COR-L47 (cell line): ENCODE results near the gene ARHGAP6.
"Not testable (repeated sequence)": the region's sequence is repeated elsewhere in the genome, so short reads cannot be mapped to it uniquely, and the experiment has no call there.

Experiments
- DNase-seq: peaks from one replicate; lab custom pipeline; 2025; lab: John Stamatoyannopoulos, UW

The ARHGAP6 gene

GRCh38 chrX:11579636-11580600 is 85.8 kb downstream of the ARHGAP6 start:
- no peak for DNase-seq

DNA sequence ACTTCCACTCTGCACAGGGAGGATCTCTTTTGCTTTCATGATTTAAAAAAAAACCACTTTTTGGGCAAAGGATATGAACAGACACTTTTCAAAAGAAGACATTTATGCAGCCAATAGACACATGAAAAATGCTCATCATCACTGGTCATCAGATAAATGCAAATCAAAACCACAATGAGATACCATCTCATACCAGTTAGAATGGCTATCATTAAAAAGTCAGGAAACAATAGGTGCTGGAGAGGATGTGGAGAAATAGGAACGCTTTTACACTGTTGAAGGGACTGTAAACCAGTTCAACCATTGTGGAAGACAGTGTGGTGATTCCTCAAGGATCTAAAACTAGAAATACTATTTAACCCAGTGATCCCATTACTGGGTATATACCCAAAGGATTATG is 87.4 kb downstream of the ARHGAP6 start:
- not testable (repeated sequence) for DNase-seq

GRCh38 chrX:11577603-11578002 is 88.1 kb downstream of the ARHGAP6 start:
- DNase-seq, result no peak

DNA sequence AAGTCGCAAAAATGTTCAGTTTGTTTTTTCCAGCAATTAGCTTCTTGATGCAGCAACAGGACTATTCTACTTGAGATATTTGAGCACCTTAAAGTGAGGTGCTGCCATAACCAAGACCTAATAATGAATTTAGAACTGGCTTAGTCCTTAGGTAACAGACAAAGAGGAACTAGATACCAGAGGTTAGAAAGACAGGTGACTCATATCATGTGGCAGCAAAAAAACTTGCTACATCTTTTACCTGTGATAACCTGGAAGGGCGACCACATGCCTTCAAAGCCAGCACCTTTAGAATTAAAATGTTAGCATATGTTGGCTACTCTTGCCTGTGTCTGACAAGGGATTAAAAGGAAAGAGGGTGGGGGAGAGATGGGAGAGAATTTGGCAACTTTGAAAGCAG is 90.4 kb downstream of the ARHGAP6 start:
- no peak for DNase-seq

GRCh38 chrX:11567528-11568220 is 98.0 kb downstream of the ARHGAP6 start:
- no peak for DNase-seq

DNA sequence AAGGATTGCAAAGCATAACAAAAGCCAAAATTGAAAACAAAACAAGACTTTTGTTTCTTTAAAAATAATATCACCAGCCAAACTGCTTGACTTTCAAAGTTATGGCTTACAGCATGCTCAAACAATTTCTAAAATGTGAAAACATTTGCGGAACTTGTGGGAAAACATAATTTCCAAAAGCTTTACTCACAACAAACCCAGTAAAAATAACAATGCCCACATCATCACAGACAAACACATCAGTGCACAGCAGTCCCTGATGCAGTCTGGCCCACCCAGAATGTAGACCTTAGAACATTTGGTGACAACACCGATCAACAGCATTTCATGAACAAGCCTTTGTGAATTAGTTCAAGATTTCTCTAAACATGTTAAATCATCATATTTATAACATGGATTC is 98.9 kb downstream of the ARHGAP6 start:
- DNase-seq, result no peak

GRCh38 chrX:11566173-11566572 is 99.5 kb downstream of the ARHGAP6 start:
- no peak for DNase-seq

DNA sequence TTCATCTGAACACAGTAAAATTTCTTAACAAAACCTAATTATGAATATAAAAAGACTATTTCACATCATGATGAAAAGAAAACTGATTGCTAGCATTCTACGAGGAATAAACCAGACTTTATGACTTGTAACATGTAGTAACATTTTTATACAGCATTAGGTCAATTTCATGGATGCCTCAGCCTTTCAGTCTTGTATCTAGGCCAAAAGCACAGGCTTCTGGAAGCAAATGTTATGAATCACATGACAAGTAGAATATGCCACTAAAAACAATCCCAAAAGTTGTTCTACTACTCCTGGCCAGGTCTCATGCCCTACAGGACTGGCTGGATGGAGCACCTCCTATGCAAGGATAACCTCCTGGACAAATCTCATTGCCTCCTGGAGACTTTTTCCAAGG is 101.2 kb downstream of the ARHGAP6 start:
- no peak for DNase-seq

- DNase-seq, result no peak
Measured at GRCh38 chrX:11562570-11562969, 103.2 kb downstream of the ARHGAP6 start.

GRCh38 chrX:11558972-11559371 is 106.7 kb downstream of the ARHGAP6 start:
- DNase-seq, result no peak

DNA sequence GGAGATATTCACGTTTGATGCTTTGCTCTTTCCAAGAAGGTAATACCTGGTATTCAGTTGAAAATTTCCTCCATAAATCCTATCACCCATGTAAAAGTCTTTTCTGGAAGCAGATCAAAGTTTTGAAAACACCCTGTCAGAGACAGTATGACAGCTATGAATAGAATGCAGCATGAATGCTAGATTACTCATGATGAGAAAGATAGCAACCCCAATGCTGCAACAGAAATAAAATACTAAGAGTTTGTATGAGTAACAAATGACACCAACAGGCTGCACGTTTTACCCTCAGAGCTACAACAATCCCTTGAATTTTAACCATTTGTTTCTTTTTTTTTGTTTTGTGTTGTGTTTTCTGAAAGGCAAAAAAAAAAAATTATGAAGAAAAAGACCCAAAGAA is 108.6 kb downstream of the ARHGAP6 start:
- DNase-seq, result no peak

GRCh38 chrX:11555759-11556158 is 110.0 kb downstream of the ARHGAP6 start:
- DNase-seq, result no peak

DNA sequence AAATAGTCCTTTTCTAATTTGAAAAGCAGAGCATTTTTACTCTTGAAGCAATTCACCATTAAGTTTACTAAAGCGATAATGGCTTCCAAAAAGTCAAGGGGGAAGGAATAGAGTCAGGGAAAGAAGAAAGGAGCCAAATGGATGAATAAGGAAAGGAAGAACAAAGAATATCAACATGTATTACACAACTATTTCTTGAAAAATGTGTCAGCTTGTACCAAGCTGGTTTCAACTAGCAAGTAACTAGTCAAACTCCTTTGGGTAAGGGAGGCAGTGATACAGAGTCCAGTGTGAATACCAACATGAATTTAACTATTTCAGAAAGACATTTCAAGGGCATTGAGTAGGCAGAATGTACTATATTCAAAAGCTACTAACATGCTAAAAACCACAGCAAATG is 112.1 kb downstream of the ARHGAP6 start:
- DNase-seq, result no peak

DNA sequence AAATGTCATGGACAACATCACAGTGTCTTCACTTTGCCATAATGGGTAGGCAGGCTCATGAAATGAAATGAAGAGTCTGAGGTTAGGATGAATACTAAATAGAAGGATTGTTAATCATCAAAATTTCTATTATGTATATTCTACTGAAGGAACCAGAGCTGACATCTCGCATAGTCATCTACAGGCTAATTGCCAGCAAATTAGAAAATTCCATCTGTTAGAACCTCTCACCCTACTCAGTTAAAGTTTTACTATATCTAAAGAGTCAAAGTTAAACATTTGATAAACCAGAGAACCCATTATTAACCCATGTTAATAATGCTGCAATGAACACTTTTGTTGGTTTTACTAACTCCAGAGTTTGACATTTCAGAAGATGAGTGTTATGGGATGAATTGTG is 114.6 kb downstream of the ARHGAP6 start:
- no peak for DNase-seq

GRCh38 chrX:11546917-11547316 is 118.8 kb downstream of the ARHGAP6 start:
- DNase-seq, result no peak

DNA sequence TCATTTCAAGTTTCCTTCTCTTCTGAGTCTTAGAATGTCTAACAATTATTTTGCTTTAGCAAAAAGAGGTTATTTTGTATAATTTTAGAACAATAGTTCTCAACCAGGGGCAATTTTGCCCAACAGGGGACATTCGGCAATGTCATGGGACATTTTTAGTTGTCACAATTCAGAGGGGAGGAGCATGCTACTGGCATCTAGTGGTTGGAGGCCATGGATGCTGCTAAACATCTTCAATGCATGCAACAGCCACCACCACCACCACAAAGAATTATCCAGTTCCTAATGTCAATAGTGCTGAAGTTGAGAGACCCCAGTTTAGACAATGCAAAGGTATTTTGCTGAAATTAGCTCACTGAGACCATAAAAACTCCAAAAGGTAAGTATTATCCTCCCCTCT is 122.5 kb downstream of the ARHGAP6 start:
- no peak for DNase-seq

- DNase-seq, result no peak
Measured at GRCh38 chrX:11541510-11541909, 124.2 kb downstream of the ARHGAP6 start.

DNA sequence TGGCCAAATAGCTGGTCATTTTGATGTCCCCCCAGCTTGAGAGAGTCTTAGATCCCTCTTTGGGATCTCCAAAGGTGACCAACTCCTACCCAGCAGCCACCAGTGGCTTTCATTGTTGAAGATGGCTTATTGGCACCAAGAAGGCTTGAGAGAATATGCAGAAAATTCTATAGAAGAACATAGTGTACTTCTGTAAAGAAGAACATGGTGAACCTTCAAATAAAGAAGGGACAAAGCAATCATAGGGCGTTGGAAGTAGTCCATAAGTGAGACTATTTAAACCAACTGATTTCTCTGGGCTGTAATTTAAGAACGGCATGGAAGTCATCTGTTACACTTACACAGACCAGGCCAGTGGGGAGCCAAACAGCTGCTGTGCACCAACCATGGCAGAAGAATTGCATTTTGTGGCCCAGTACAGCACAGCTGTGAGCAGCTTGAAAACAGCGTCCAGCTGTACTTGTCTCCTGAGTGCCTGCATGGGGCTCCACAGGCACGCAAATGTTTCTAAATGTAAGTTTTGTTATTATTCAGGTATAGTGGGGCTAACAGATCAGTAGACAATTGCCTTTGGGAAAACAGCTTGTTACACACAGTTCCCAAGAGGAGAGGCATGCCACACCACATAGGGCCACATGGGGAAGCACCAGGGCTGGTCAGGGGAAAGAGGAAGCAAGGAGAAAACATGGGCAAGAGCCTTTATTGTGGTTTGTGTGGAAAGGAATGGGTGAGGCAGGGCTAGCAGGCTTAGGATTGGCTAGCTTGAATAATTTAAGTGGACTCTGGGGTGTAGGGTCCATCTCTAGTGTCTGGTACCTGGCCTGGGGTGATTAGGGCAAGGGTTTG is 125.0 kb downstream of the ARHGAP6 start:
- DNase-seq, result no peak

DNA sequence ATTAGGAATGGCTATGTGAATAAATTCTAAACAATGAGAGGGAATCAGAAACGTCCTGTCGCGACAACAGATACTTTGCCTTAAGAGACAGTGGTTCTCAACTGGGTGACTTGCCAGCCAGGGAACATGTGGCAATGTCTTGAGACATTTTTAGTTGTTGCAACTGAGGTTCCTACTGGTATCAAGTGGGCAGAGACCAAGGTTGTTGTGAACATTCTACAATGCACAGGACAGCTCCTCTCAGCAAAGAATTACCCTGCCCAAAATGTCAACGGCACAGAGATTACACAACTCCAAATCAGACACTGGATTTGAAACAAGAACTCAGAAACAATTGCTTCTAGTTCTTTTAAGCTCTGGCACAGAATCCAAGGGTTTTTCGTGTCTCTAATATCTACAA is 128.6 kb downstream of the ARHGAP6 start:
- DNase-seq, result no peak

DNA sequence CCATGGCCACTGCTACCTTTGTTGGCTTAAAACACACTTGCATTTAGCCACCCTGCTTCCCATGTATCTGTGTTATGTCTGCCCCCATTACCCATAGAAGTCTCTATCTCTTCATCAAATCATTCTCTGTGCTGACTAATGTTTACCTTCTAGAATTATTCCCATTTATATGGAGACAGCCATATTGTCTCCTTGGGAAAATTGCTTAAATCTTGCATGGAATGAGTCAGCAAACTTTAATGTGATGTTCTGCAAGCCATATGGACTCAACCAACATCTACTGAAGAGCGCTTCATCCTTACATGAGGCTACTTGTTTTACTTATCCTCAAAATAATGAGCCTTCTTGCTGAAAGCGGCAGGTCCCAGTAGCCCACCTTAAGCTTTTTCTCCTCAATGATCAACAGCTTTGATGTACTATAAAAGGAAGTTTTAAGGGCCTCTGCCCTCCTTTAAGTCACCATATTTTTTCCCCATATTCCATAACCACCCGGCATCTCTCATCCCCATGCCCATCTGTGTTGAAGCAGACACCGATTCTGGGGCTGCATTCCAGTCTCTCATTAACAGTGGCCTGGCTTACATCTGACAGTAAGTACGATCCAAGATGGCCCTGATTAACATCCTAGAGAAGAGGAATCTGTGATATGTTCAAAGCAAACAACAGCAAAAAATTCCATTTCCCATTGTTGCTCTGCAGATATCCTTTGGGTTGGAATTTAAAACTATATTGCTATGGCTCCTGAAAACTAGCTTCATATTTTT is 130.4 kb downstream of the ARHGAP6 start:
- no peak for DNase-seq

- peak; percentile 75 for DNase-seq
Measured at GRCh38 chrX:11533199-11533651, 132.5 kb downstream of the ARHGAP6 start.
